H1 (cell line): ENCODE measurements around the gene SCO2. TPM values are rescaled to one million over a fixed set of nuclear protein-coding genes. Genes with fewer than 3 reads are reported as not detected.

ENCODE experiments used
- CREB1 ChIP-seq: IDR thresholded peaks from 2 replicates; pipeline ENCODE4 v1.6.1; 2012; ENCODE audit warnings: inconsistent platforms
- HDAC6 ChIP-seq: IDR thresholded peaks from one replicate; pipeline ENCODE4 v1.7.1; 2012; ENCODE audit warnings: low read depth, mild to moderate bottlenecking, inconsistent platforms, low read length, moderate library complexity
- MAX ChIP-seq: IDR thresholded peaks from 2 replicates; pipeline ENCODE4 v1.6.1; 2012; ENCODE audit warnings: inconsistent platforms
- SP1 ChIP-seq: IDR thresholded peaks from 2 replicates; pipeline ENCODE4 v1.6.1; 2011; ENCODE audit warnings: low read depth, low read length
- TAF1 ChIP-seq: IDR thresholded peaks from 2 replicates; pipeline ENCODE4 v1.6.1; 2011; ENCODE audit warnings: mild to moderate bottlenecking, low read depth, low read length
- ZNF274 ChIP-seq: IDR thresholded peaks from 2 replicates; pipeline ENCODE4 v1.7.0; 2012; ENCODE audit warnings: low read length, borderline replicate concordance; ENCODE audit errors: extremely low read depth
- polyA plus RNA-seq, 7 experiments: library from polyadenylated mRNA; depleted of rRNA in 3 of 7; stranded (reverse) in 5 of 7; unstranded in 2 of 7; fragments of >200 nt in 5 of 7; fragments of 200-250 nt in 2 of 7; gene quantifications; 1 replicate in 5 of 7; 2 replicates in 1 of 7; 4 replicates in 1 of 7; pipeline versions ENCODE4 v1.2.1 to v1.2.3, GENCODE V29; 2011 to 2013; ENCODE audit warnings: missing spikeins in 2 of 7, mixed read lengths in 2 of 7
- total RNA-seq: library from RNA; stranded (reverse); fragmentation: NEBNext Ultra II Directional; extraction: Animal tissue kit (Norgen Biotek cat#: 25700); gene quantifications from 2 replicates; pipeline ENCODE4 v1.2.1, GENCODE V29; 2021
- TF ChIP-seq, protein P1 (sequence below): IDR thresholded peaks from 2 replicates; pipeline ENCODE4 v1.6.1; 2012; ENCODE audit warnings: low read length, inconsistent platforms

The SCO2 gene
- total and polyA plus RNA-seq, 2 of the 8 experiments (the other 6 are each of a cell fraction or from before 2014, with no cell fraction given), result 2.0 TPM; not detected in 1

DNA sequence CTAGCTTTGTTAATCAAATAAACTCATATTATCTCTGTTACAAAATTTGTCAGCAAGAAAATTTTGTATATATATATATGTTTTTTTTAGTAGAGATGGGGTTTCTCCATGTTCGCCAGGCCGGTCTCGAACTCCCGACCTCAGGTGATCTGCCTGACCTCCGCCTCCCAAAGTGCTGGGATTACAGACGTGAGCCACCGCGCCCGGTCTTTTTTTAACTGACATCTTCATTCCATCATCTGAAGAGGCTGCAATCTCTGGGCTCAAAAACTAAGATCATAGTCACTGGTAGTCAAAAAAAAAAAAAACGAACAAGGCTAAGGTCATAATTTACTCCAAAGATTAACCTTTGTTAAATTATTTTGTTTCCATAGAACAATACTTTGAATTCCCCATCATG lies 15.0 kb upstream of the SCO2 start (continued):
- TF ChIP-seq, protein P1, sequence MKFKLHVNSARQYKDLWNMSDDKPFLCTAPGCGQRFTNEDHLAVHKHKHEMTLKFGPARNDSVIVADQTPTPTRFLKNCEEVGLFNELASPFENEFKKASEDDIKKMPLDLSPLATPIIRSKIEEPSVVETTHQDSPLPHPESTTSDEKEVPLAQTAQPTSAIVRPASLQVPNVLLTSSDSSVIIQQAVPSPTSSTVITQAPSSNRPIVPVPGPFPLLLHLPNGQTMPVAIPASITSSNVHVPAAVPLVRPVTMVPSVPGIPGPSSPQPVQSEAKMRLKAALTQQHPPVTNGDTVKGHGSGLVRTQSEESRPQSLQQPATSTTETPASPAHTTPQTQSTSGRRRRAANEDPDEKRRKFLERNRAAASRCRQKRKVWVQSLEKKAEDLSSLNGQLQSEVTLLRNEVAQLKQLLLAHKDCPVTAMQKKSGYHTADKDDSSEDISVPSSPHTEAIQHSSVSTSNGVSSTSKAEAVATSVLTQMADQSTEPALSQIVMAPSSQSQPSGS, result no peak
- TF ChIP-seq HDAC6 (no peak), CREB1 (no peak), TAF1 (no peak), ZNF274 (no peak), MAX (no peak), SP1 (no peak)
